ENCODE results near the gene BCR. TPM values are rescaled to one million over a fixed set of nuclear protein-coding genes. Genes with fewer than 3 reads are reported as not detected.

BCR gene
- total and polyA plus RNA-seq, 2 of the 13 experiments (the other 11 are each of a cell fraction or from before 2014, with no cell fraction given): 19.9 to 33.6 TPM

DNA sequence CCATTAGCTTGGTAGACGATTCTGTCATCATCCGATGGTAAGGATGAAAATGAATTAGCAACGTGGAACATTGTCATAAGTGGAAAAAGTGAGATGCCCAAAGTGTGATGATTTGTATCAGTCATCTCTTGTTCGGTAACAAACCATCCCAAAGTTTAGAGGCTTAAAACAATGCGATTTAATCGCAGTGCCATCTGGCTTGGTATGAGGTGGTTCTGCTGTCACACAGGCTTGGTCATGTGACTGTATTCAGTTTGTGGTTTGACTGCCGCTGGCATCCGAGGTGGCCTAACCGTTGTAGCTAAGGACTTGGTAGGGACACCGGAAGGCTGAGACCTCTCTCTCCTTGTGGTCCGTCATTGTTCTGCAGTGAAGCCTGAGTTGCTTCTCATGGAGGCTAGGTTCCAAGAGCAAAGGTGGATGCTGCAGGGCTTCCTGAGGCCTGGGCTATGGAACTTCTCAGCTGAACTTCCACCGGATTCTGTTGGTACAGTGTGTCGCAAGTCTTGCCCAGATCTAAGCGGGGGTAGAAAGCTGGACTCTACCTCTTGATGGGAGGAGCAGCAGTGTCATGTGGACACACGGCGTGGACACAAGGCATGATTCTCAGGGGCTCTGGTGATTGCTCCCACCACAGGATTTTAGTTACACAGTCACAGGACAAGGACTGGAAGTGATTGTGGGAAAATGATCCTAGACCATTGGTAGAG, 36.3 kb downstream of the BCR start (continued):
- TF ChIP-seq, protein P1, sequence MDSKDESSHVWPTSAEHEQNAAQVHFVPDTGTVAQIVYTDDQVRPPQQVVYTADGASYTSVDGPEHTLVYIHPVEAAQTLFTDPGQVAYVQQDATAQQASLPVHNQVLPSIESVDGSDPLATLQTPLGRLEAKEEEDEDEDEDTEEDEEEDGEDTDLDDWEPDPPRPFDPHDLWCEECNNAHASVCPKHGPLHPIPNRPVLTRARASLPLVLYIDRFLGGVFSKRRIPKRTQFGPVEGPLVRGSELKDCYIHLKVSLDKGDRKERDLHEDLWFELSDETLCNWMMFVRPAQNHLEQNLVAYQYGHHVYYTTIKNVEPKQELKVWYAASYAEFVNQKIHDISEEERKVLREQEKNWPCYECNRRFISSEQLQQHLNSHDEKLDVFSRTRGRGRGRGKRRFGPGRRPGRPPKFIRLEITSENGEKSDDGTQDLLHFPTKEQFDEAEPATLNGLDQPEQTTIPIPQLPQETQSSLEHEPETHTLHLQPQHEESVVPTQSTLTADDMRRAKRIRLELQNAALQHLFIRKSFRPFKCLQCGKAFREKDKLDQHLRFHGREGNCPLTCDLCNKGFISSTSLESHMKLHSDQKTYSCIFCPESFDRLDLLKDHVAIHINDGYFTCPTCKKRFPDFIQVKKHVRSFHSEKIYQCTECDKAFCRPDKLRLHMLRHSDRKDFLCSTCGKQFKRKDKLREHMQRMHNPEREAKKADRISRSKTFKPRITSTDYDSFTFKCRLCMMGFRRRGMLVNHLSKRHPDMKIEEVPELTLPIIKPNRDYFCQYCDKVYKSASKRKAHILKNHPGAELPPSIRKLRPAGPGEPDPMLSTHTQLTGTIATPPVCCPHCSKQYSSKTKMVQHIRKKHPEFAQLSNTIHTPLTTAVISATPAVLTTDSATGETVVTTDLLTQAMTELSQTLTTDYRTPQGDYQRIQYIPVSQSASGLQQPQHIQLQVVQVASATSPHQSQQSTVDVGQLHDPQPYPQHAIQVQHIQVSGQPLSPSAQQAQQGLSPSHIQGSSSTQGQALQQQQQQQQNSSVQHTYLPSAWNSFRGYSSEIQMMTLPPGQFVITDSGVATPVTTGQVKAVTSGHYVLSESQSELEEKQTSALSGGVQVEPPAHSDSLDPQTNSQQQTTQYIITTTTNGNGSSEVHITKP (CRISPR knock-in tag; IDR thresholded peaks at IDR 0.05; ENCODE audit: low read depth): peak; percentile 82
- TF ChIP-seq, protein P2, sequence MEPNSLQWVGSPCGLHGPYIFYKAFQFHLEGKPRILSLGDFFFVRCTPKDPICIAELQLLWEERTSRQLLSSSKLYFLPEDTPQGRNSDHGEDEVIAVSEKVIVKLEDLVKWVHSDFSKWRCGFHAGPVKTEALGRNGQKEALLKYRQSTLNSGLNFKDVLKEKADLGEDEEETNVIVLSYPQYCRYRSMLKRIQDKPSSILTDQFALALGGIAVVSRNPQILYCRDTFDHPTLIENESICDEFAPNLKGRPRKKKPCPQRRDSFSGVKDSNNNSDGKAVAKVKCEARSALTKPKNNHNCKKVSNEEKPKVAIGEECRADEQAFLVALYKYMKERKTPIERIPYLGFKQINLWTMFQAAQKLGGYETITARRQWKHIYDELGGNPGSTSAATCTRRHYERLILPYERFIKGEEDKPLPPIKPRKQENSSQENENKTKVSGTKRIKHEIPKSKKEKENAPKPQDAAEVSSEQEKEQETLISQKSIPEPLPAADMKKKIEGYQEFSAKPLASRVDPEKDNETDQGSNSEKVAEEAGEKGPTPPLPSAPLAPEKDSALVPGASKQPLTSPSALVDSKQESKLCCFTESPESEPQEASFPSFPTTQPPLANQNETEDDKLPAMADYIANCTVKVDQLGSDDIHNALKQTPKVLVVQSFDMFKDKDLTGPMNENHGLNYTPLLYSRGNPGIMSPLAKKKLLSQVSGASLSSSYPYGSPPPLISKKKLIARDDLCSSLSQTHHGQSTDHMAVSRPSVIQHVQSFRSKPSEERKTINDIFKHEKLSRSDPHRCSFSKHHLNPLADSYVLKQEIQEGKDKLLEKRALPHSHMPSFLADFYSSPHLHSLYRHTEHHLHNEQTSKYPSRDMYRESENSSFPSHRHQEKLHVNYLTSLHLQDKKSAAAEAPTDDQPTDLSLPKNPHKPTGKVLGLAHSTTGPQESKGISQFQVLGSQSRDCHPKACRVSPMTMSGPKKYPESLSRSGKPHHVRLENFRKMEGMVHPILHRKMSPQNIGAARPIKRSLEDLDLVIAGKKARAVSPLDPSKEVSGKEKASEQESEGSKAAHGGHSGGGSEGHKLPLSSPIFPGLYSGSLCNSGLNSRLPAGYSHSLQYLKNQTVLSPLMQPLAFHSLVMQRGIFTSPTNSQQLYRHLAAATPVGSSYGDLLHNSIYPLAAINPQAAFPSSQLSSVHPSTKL (CRISPR knock-in tag; IDR thresholded peaks at IDR 0.05): peak; percentile 78
- TF ChIP-seq ZNF614 (CRISPR knock-in tag; IDR thresholded peaks at IDR 0.05; ENCODE audit: borderline replicate concordance) (peak; percentile 86; the same call in 1 of the 2 replicates), HOXA3 (CRISPR knock-in tag; IDR thresholded peaks at IDR 0.05) (peak; percentile 88), SMAD3 (CRISPR knock-in tag; IDR thresholded peaks at IDR 0.05) (peak; percentile 68; the same call in 1 of the 2 replicates), ASH2L (IDR thresholded peaks at IDR 0.05; ENCODE audit: insufficient read length, low read depth, low read length) (no peak), ZFP62 (CRISPR knock-in tag; IDR thresholded peaks at IDR 0.05) (no peak), ZNF607 (CRISPR knock-in tag; IDR thresholded peaks at IDR 0.05; ENCODE audit: borderline replicate concordance) (0 out of 2 replicates have a peak, but pooled peaks have one; percentile 31), PHF5A (CRISPR knock-in tag; IDR thresholded peaks at IDR 0.05; ENCODE audit: low read depth, unreplicated experiment) (peak; percentile 69), XRCC5 (optimal IDR thresholded peaks at IDR 0.05; ENCODE audit: low read length) (no peak), ZNF75D (CRISPR knock-in tag; IDR thresholded peaks at IDR 0.05; ENCODE audit: borderline replicate concordance) (no peak), ZNF224 (CRISPR knock-in tag; IDR thresholded peaks at IDR 0.05) (no peak), TARDBP (CRISPR knock-in tag; IDR thresholded peaks at IDR 0.05) (peak; percentile 86), ELF1 (CRISPR knock-in tag; IDR thresholded peaks at IDR 0.05) (0 out of 2 replicates have a peak, but pooled peaks have one; percentile 29)
- TF ChIP-seq, protein P3, sequence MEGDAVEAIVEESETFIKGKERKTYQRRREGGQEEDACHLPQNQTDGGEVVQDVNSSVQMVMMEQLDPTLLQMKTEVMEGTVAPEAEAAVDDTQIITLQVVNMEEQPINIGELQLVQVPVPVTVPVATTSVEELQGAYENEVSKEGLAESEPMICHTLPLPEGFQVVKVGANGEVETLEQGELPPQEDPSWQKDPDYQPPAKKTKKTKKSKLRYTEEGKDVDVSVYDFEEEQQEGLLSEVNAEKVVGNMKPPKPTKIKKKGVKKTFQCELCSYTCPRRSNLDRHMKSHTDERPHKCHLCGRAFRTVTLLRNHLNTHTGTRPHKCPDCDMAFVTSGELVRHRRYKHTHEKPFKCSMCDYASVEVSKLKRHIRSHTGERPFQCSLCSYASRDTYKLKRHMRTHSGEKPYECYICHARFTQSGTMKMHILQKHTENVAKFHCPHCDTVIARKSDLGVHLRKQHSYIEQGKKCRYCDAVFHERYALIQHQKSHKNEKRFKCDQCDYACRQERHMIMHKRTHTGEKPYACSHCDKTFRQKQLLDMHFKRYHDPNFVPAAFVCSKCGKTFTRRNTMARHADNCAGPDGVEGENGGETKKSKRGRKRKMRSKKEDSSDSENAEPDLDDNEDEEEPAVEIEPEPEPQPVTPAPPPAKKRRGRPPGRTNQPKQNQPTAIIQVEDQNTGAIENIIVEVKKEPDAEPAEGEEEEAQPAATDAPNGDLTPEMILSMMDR (CRISPR knock-in tag; IDR thresholded peaks at IDR 0.05): no peak; the same call in 1 of the 2 replicates
- TF ChIP-seq, protein P4, sequence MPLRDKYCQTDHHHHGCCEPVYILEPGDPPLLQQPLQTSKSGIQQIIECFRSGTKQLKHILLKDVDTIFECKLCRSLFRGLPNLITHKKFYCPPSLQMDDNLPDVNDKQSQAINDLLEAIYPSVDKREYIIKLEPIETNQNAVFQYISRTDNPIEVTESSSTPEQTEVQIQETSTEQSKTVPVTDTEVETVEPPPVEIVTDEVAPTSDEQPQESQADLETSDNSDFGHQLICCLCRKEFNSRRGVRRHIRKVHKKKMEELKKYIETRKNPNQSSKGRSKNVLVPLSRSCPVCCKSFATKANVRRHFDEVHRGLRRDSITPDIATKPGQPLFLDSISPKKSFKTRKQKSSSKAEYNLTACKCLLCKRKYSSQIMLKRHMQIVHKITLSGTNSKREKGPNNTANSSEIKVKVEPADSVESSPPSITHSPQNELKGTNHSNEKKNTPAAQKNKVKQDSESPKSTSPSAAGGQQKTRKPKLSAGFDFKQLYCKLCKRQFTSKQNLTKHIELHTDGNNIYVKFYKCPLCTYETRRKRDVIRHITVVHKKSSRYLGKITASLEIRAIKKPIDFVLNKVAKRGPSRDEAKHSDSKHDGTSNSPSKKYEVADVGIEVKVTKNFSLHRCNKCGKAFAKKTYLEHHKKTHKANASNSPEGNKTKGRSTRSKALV (CRISPR knock-in tag; IDR thresholded peaks at IDR 0.05): no peak
- TF ChIP-seq, protein P5, sequence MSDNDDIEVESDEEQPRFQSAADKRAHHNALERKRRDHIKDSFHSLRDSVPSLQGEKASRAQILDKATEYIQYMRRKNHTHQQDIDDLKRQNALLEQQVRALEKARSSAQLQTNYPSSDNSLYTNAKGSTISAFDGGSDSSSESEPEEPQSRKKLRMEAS (IDR thresholded peaks at IDR 0.05): peak; percentile 63; the same call in 1 of the 2 replicates
